ENCODE data around the gene CHRM4. TPM values are rescaled to one million over a fixed set of nuclear protein-coding genes. Genes with fewer than 3 reads are reported as not detected.

Gene CHRM4
- total RNA-seq, 3 donors from 2014 or later (not counting 1 experiment from before 2014, with no cell fraction given) = 2.2 to 6.5 (median 3.7) TPM

GRCh38 chr11:46378811-46379481 lies 12.6 kb downstream of the CHRM4 start:
- Histone ChIP-seq H3K4me1 (ENCODE audit: control insufficient read depth, insufficient read depth, low read length) (peaks cover 45% of the 10 kb centered on the region), H3K27me3 (ENCODE audit: control insufficient read depth, insufficient read depth, low read length) (peaks cover 10% of the 10 kb centered on the region), H3K36me3 (ENCODE audit: control insufficient read depth, insufficient read depth, low read length) (peaks cover 46% of the 10 kb centered on the region), H3K9me3 (ENCODE audit: control insufficient read depth, insufficient read depth, low read length) (no peaks in the 10 kb centered on the region), H3K4me3 (ENCODE audit: low read length) (no peak overlapping the region), H3K27ac (ENCODE audit: low read length) (peak overlapping the region; percentile 64)
- DNase-seq = no peak
- peak in 2 of 3 donors; percentile 25 to 33 for ATAC-seq
- peaks cover 13 to 38% of the 10 kb centered on the region in 2 donors for H3K4me1 Mint-ChIP-seq
- no peaks in the 10 kb centered on the region for H3K36me3 Mint-ChIP-seq
- 64% methylated on average over 19 of the region's 20 CpGs for WGBS (ENCODE audit: insufficient coverage)
- H3K9me3 Mint-ChIP-seq = no peaks in the 10 kb centered on the region
- intact Hi-C loops (cut with micrococcal nuclease) = no loop called here
- peaks cover 0 to 7% of the 10 kb centered on the region in 2 donors for H3K27me3 Mint-ChIP-seq (ENCODE audit: low read depth in 2 of 2)
- peak overlapping the region; percentile 72 to 85 for H3K27ac Mint-ChIP-seq
- no peak for TF ChIP-seq CTCF (IDR thresholded peaks at IDR 0.05)
- peak overlapping the region; percentile 69 for H3K4me3 Mint-ChIP-seq

GRCh38 chr11:46378296-46378695 lies 13.3 kb downstream of the CHRM4 start:
- no peak for ATAC-seq
- Histone ChIP-seq H3K9me3 (ENCODE audit: control insufficient read depth, insufficient read depth, low read length) (no peaks in the 10 kb centered on the region), H3K4me1 (ENCODE audit: control insufficient read depth, insufficient read depth, low read length) (peaks cover 45% of the 10 kb centered on the region), H3K27ac (ENCODE audit: low read length) (no peak overlapping the region), H3K4me3 (ENCODE audit: low read length) (no peak overlapping the region), H3K36me3 (ENCODE audit: control insufficient read depth, insufficient read depth, low read length) (peaks cover 50% of the 10 kb centered on the region), H3K27me3 (ENCODE audit: control insufficient read depth, insufficient read depth, low read length) (peaks cover 6% of the 10 kb centered on the region)
- peak overlapping the region; percentile 72 to 85 for H3K27ac Mint-ChIP-seq
- H3K4me1 Mint-ChIP-seq = peaks cover 13 to 38% of the 10 kb centered on the region in 2 donors
- H3K9me3 Mint-ChIP-seq = no peaks in the 10 kb centered on the region
- no peak for TF ChIP-seq CTCF (IDR thresholded peaks at IDR 0.05)
- H3K36me3 Mint-ChIP-seq = no peaks in the 10 kb centered on the region
- WGBS (ENCODE audit: insufficient coverage) = 93% methylated on average over 10 of the region's 10 CpGs
- DNase-seq = no peak
- intact Hi-C loops (cut with micrococcal nuclease) = no loop called here
- no peak overlapping the region for H3K4me3 Mint-ChIP-seq
- peaks cover 0 to 4% of the 10 kb centered on the region in 2 donors for H3K27me3 Mint-ChIP-seq (ENCODE audit: low read depth in 2 of 2)

- intact Hi-C loops (cut with micrococcal nuclease) = no loop called here
- Histone ChIP-seq H3K36me3 (ENCODE audit: control insufficient read depth, insufficient read depth, low read length) (peaks cover 53% of the 10 kb centered on the region), H3K9me3 (ENCODE audit: control insufficient read depth, insufficient read depth, low read length) (no peaks in the 10 kb centered on the region), H3K4me3 (ENCODE audit: low read length) (no peak overlapping the region), H3K4me1 (ENCODE audit: control insufficient read depth, insufficient read depth, low read length) (peaks cover 43% of the 10 kb centered on the region), H3K27me3 (ENCODE audit: control insufficient read depth, insufficient read depth, low read length) (peaks cover 6% of the 10 kb centered on the region), H3K27ac (ENCODE audit: low read length) (no peak overlapping the region)
- H3K27ac Mint-ChIP-seq = peak overlapping the region; percentile 65 to 72
- H3K27me3 Mint-ChIP-seq (ENCODE audit: low read depth in 2 of 2) = peaks cover 0 to 4% of the 10 kb centered on the region in 2 donors
- H3K36me3 Mint-ChIP-seq = no peaks in the 10 kb centered on the region
- TF ChIP-seq CTCF (IDR thresholded peaks at IDR 0.05) = no peak
- DNase-seq (no peak), ATAC-seq (no peak)
- 100% methylated on average over 5 of the region's 5 CpGs for WGBS (ENCODE audit: insufficient coverage)
- no peak overlapping the region for H3K4me3 Mint-ChIP-seq
- H3K9me3 Mint-ChIP-seq = no peaks in the 10 kb centered on the region
- H3K4me1 Mint-ChIP-seq = peaks cover 13 to 38% of the 10 kb centered on the region in 2 donors
Observed at GRCh38 chr11:46377831-46378230, 13.7 kb downstream of the CHRM4 start.
